HG03432 (cell line): ENCODE measurements around the gene NDUFS6.

Experiments used
- ATAC-seq: cut with Tn5 transposase; IDR thresholded peaks from one replicate; pipeline ENCODE4 v1.9.1; 2021; ENCODE audit warnings: mild to moderate bottlenecking, moderate library complexity; ENCODE audit not compliant: unreplicated experiment

Gene NDUFS6

DNA sequence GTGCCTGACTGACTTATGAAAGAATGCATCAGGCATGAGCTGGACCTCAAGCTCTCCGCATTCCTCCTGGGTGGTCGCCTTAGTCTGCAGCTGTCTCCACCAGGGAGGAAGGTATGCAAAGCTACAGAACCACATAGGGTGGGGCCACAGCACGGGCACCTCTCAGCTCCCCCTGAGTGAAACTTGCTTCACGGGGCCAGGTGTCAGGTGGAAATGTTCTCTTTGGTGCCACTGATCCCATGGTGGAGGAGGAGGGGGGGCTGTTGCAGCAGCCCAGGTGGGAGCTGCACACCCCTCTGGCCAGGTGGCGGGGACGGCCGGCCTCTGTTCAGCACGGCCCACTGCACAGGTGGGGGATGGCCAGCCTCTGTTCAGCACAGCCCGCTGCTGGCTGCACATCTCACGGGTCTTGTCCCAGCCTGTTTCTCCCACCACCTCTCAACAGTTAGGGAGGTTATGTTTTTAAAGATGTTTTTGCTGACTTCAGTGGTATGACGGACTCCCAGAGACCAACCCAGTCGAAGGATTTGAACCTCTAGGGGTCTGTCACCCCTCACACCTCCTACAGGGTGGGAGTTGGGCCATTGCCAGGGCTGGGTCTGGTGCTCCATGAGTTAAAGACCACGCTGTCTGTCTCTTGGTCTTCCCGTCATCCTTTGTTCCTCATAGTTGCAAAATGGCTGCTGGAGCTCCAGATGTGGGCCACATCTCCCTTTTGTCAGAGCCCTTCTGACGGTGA, 35.9 kb upstream of the NDUFS6 start:
- no peak for ATAC-seq

DNA sequence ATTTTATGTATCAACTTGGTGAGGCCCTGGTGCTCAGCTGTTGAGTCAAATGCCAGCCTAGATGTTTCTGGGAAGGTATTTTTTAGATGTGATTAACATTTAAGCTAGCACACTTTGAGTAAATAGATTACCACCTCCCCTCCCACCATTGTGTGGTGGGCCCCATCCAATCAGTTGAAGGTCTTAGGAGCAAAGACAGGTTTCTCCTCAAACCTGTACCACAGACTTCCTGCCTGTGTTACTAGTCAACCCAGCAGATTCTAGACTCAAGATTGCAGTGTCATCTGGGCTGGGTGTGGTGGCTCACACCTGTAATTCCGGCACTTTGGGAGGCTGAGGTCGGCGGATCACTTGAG, 35.3 kb upstream of the NDUFS6 start:
- no peak for ATAC-seq

DNA sequence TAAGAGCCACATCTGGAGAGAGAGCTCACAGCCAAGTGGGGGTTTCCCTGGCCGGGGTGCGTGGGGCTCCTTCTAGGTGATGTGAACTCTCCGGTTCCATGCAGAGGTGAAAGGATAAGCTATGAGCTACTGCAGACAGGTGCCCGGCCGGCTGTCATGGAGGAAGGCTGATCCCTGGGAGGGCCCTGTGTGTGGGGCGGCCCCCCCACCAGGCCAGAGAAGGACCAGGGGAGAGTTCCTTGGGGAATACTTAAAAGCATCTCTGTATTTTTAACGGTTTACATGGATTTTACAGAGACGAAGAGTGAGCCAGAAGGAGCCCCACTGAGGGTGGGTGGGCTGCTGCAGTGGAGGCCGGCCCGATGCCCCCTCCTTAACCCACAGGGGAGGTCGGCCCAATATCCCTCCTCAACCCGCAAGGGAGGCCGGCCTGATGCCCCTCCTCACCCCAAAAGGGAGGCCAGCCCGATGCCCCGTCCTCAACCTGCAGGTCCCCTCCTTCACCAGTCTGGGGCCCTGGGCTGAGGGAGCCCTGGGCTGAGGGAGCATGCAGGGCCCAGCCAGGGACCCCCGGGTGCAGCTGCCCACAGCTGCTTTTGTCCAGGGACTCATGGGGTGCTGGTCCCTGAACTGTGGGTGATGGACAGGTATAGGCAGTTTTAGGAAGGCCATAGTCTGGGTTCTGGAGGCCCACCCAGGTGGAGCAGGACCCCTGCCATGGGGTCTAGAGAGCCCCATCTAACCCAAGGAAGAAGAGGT, 33.5 kb upstream of the NDUFS6 start:
- ATAC-seq, result no peak

DNA sequence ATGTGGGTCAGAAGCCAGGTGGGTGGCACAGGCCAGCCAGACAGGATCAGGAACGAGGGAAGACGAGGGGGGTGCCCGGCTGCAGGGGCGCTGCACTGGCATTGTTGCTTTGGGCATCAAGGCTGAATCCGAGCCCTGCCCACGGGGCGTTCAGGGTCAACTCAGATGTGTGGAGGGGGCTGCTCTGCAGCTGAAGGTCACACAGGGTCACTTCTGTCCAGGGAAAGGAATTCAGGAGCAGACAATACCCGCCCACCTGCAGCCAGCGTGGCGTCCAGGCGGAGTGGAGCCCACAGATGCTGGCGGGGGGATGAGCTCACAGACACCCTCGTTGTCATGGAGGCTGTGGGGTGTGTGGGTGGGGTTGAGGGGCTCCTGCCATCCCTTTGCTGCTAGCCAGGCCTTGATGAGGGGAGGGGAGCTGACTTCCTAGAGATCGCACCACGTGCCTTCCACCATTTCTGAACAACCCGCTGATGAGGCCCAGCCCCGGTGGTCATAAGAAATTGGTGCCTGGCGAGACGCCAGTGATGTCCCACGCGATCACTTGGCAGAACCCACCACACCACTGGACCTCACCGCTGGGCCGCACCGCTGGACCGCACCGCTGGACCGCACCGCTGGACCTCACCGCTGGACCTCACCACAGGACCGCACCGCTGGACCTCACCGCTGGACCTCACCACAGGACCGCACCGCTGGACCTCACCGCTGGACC, 32.8 kb upstream of the NDUFS6 start:
- no peak for ATAC-seq

DNA sequence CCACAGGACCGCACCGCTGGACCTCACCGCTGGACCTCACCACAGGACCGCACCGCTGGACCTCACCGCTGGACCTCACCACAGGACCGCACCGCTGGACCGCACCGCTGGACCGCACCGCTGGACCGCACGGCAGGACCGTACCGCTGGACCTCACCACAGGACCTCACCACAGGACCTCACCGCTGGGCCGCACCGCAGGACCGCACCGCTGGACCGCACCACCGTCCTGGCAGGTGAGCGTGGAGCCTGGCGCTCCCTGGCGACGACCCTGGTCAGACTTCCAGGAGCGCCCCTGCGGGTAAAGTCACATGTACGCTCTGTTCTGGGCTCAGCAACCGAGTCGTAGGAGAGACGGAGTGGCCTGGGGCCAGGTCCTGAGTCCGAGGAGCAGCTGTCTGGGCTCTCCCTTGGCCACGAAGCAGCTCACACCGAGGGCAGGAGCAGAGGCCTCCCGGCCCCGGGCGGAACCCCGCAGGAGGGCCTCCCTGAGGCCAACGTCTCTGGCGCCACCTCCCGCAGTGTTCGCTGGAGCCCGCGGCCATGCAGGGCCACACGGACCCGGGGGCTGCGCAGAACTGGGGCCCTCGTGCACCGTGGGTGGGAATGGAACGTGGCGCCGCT, 32.1 kb upstream of the NDUFS6 start:
- no peak for ATAC-seq

DNA sequence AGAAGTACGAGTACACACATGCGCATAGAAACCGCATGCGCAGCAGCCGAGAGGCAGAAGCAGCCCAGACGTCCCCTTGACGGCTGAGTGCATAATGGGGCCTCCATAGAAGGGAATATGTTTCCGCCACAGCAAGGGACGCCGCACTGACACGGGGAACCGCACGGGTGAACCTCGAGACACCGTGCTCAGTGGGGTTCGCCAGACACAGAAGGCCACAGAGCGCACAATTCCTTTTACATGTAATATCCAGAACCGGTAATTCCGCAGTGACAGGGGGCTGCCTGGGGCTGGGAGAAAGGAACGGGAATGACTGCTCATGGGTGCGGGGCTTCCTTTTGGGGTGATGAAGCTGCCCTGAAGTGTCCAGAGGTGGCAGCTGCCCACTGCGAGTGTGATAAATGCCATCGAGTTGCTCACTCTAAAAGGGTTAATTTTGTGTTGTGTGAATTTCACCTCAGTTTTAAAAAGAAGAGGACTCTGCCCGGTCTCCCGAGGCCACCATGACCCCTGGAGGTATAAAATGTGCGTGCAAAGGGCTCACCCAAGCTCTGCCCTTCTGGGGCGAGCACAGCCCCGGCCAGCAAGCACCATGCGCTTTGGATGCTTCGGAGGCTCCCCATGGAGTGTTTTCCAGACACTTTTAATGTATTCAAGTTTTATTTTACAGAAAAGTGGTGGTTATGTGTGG, 31.3 kb upstream of the NDUFS6 start:
- no peak for ATAC-seq

DNA sequence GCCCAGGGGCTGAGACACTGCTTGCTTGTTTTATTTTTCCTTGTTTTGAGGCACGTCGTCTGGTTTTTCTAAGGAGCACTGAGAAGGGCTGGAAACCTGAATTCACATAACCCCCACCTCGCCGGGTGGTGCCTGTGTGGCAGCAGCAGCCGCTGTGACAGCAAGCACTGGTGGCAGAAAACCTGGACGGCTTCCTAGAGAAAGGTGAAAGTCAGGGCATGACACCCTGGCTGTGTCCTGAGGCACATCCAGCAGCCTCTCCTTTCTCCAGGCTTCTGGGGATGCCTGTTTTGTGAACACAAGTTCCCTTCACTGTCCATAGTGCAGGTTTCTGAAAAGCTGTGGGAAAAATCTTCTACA, 30.8 kb upstream of the NDUFS6 start:
- no peak for ATAC-seq

DNA sequence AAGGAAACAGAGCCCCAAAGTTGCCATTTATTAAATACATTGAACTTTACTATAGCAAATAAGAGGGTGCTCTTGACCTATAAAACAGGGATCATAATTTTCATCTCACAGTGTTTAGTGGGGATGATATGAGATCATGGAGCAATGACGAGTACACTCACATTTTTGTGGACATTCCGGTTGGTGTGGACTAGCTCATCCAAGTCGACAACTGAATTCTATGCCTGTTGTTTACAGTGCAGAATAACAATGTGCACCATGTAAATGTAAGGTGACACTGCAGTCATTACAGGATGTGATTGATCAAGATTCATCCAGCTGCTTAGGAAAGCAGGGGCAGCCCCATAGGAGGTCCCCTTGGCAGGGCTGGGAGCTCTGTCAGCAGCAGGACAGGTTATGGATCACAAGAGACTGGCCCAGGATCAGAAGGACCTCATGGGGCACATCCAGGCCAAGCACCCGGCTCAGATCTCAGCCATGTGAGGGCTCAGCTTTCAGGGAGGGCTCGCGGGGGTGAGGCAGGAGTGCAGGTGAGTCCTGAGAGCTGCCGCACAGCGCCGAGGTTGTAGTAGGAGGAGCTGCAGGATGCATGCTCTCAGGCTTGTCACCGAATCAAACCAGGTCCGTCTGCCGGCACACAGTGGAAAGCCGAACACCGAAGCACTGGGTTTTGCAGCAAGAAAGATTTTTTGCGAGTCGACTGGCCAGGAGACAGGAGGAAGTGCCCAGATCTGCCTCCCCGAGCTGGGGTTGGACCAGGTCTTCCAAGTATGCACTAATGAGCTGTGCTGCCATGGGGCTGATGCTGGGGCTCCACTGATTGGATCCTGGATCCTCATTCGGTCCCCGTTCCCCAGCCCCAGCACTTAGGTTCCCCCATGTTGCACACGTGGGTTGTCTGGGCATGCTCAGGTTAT, 29.8 kb upstream of the NDUFS6 start:
- ATAC-seq, result no peak

DNA sequence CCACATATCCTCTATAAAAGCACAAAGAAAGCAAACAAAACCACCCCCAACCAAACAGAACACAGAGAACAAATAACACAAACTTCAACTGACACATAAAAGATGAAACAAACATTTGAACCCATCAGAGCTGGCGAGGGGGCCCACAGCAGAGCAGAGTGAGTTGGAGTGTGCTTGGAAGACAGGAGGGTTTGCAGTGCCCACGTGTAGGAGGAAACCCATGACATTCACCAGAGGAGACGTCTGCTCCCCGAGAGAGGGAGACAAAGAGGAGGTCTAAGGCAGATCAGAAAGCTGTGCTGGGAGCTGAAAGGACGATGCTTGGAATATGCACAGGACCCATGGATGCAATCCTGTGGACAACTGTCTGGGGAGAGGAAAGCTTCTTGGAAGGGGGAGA, 28.6 kb upstream of the NDUFS6 start:
- peak; percentile 67 for ATAC-seq

DNA sequence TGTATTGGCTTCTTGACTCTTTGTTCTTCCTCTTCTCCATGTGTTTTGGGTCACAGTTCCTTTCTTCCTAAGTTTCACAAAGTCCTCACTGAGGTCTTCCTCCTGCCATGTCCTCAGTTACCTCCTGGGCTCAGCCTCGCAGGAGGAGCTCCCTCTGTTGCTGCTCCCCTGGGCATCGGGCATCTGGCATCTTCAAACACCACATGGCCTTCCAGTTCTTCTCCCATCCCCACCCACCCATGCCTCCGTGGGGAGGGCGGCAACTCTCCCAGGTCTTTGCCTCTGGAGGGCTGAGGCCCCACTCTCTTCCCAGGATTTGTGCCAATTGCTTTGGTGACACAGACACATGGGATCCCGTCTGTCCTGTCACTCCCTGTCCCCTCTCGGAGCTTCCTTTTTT, 24.4 kb upstream of the NDUFS6 start:
- no peak for ATAC-seq

DNA sequence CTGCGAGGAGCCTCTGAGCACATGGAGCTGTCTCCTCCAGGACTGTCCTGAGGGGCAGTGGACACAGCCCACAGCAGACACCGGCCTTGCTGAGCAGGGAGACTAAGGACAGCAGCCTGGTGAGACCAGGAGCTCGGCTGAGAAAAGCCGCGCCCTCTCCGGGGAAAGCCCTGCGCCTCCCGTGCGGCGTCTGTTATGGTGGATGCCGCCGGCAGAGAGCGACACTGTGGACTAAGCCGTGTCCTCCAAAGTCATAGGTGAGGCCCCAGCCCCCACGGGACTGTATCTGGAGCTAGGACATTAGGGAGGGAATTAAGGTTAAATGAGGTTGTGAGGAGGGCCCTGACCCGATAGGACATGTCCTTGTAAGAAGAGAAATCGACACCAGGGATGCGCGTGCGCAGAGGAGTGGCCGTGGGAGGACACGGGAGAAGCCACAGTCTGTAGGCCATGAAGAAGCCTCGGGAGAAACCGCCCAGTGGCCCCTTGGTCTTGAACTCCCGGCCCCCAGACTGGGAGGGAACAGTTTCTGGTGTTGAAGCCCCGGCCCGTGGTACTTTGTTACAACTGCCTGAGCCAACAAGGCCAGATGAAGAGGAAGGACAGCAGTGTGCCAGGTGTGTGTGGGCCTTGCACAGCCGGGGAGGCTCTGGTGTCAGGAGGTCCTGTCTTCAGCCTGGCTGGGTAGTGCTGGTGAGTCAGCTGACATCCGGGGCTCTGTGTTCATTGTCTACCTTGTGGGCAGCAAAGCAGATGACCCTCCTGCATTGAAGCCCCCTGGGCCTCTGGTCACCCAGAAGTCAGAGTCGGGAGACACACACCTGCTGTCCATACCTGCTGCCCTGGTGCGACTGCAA, 23.7 kb upstream of the NDUFS6 start:
- ATAC-seq, result no peak

DNA sequence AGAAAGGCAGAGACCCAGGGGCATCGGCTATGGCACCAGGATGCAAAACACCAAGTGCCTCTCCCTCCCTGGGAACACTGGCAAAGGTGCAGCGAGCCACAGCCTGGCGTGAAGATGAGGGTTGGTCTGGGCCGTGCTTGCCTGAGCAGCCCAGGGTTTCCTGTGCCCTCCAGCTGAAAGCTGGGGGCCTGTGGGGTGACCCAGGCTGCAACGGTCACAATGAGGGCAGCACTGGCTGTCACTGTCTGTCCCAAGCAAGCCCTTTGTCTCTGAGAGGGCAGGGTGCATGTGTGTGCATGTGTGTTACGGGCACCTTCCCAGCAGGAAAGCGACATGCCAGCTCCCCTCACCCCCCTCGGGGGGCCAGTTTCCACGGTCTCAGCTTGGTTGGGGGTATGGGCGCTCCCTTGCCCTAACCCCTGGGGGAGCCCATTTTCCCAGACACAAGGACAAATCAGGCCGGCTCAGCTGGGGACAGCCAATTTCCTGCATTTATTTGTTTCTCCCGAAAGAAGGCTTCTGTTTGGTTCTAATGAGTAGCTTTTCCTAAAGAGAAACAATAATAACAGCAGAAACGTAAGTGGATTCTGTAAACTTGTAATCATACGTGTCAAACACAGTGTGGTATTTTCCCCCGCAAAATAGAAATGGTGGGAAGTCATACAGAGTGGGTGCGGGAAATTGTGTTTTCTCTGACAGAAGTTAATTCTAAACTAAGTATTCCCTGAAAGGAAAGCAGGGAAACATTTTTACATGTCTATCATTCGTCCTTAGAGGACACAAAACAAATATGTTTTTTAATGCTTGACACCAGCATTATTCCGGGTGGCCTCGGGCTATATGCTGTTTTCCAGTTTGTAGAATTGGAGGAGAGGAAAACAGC, 22.8 kb upstream of the NDUFS6 start:
- ATAC-seq, result no peak

DNA sequence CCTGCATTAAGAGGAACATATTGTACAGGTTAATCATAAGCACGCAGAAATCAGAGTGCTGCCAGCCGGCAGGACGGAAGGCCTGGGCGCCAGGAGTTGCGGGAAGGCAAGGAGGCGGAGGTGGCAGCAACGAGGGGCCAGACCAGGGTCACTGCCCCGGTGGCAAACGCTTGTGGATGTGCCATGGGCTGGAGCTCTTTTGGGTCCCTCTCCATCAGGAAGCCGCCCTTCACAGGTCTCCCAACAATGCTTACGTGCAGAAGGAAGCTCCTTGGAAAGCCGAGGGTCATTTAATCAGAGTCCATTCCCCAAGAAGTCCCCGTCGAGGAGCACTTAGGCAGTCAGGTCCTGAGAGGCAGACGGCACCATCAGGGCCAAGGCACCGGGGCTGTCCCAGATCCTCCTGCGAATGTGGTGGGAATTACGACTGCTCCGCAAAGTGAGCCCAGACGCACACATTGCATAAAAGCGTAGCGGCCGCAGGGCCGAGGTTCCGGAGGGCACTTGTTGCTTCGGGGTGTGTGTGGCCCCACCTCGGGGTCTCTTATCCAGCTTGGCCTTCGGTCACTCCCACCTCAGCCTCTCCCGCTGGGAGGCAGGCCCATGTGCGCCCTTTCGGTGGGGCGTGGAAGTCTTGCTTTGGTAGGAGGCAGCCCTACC, 22.1 kb upstream of the NDUFS6 start:
- ATAC-seq, result no peak

DNA sequence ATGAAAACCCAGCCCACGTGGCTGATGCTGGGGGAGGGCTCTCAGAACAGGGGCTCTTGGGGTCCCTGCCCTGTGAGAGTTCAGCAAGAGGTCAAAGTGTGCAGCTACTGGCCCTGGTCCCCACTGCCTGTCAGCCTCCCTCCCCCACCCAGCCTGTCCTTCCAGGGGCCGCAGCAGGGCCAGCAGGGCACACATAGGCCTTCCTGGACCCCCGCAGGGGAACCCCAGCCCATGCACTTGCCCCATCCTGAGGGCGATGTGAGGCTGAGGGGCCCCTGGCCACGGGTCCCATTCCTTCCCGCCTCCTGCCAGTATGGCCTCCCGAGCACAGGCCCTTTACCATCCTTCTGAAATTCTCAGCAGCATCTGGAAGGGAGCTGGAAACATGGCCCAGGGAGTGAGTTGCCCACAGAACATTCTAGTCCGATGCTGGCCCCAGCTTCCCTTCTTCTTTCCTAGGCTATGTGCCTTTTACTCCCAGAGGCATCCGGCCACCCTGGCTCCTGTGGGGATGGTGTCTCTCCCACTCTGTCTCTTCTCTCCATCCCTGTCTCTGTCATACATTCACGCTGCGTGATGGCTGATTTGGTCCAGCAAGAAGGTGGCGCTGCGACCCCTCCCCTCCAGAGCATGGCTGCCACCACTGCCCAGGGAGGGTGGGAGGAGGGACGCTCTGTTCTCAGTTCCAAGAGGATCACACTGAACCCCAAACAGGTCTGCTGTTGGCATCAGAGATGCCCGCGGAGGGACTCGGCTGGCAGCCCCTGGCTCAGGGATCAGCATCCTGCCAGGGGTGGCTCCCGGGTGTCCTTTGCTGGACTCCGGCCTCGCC, 21.2 kb upstream of the NDUFS6 start:
- ATAC-seq, result no peak

DNA sequence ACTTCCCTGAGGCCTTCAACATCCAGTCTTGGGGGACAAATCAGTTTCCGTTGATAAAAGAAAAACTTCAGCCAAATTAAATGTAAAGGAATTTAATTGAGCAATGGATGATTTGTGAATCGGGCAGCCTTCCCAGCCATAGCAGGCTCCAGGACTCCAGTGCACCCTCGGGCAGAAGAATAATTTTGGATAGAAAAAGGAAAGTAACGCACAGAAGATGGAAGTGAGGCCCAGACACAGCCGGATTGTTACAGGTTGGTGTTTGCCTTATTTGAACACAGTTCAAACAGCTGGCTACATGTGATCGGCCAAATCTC, 20.6 kb upstream of the NDUFS6 start:
- ATAC-seq, result no peak

DNA sequence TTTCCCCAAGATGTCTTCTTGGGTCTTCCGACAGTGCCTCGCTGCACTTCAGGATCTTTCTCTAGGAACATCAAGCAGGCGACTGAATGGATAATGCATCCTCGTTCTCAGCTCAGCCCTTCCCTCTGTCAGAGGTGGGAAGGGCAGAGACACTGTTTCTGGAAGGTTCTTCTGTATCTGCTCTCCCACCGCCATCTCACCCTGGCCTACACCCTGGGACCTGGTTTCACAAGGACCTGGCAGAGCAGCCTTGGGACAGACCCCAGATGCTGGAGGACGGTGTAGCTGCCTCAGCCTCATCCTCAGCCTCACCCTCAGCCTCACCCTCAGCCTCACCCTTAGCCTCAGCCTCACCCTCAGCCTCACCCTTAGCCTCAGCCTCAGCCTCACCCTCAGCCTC, 20.1 kb upstream of the NDUFS6 start:
- ATAC-seq, result no peak
